ENCODE results near the gene STN1. TPM values are rescaled to one million over a fixed set of nuclear protein-coding genes. Genes with fewer than 3 reads are reported as not detected.

The STN1 gene
- total RNA-seq, 2 experiments from 2014 or later = 48.8 to 49.8 TPM

DNA sequence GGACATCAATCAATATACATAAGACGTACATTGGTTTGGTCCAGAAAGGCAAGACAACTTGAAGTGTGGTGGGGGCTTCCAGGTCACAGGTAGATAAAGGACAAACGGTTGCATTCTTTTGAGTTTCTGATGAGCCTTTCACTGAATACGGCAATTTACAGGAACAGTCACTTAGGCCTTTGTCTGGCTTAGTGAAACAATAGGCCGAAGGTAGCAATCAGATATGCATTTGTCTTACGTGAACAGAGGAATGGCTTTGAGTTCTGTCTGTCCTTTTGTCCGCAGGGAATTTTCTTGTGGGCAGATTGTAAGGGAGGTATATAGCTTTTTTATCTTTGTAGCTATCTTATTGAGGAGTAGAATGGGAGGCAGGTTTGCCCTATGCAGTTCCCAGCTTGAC, 10.8 kb upstream of the STN1 start:
- ChIA-PET POLR2A (no interaction called here), CTCF (no interaction called here)
- H3K27me3 Mint-ChIP-seq (ENCODE audit: low read depth) = peaks cover 4% of the 10 kb centered on the region
- H3K4me1 Mint-ChIP-seq (ENCODE audit: low read depth) = no peaks in the 10 kb centered on the region
- H3K4me3 Mint-ChIP-seq = no peak overlapping the region
- DNase-seq = no peak
- no peak for ATAC-seq
- no peak overlapping the region for H3K27ac Mint-ChIP-seq
- no peaks in the 10 kb centered on the region for H3K36me3 Mint-ChIP-seq (ENCODE audit: low read depth)
- H3K9me3 Mint-ChIP-seq (ENCODE audit: insufficient read depth) = no peaks in the 10 kb centered on the region

DNA sequence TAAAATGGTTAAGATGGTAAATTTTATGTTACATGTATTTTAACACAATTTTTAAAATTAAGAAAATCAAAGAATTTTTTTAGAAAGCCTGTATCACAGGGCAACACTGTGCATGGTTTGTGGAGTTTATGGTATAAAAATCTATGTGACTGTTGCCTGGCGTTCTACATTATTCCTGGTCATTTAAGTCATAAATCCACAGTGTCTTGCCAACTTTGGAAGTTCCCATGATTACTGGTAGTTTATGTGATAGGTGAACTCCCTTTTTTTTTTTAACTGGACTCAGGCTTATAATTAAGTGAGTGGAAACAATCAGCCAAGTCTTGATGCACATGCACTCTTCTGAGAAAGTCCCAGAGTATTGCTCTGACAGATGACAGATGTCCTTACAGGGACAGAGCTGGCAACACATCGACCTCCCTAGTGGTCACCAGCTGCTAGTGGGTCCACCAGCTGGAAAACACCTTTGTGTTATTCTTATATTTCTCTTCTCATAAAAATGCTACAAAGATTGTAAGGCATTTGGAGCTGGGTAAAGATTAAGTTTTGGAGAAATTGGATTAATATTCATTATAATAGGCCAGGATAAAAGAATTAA, 8.8 kb upstream of the STN1 start:
- DNase-seq (no peak), ATAC-seq (no peak)
- H3K27ac Mint-ChIP-seq = no peak overlapping the region
- H3K4me1 Mint-ChIP-seq (ENCODE audit: low read depth) = no peaks in the 10 kb centered on the region
- H3K9me3 Mint-ChIP-seq (ENCODE audit: insufficient read depth) = no peaks in the 10 kb centered on the region
- no peak overlapping the region for H3K4me3 Mint-ChIP-seq
- no peaks in the 10 kb centered on the region for H3K36me3 Mint-ChIP-seq (ENCODE audit: low read depth)
- H3K27me3 Mint-ChIP-seq (ENCODE audit: low read depth) = peaks cover 4% of the 10 kb centered on the region
- POLR2A ChIA-PET = no interaction called here
- CTCF ChIA-PET = interaction anchor here (1.2 to 1.3 kb wide), 3 partner anchors 22 to 41 kb away, joined by 3 read pairs; no protein-coding TSS in a partner anchor

DNA sequence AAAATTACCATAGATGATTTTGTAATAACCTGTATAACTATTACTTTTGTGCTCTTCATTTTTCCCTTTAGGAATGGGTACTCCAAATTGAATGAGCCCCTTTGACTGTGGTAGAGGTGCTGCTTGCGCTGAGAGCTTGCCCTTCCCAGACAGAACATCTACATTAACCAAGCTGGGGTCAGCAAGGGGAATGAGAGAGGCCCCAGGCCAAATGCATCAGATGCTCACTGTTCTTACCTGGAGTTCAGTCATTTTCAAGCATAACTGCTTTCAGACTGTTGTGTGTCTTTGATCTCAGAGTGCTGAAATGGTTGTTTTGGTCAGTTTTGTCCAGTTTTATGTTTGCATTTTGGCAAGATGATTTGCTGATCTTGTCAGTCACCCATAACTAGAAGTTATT, 7.6 kb upstream of the STN1 start:
- Mint-ChIP-seq H3K4me3 (no peak overlapping the region), H3K36me3 (ENCODE audit: low read depth) (no peaks in the 10 kb centered on the region), H3K9me3 (ENCODE audit: insufficient read depth) (no peaks in the 10 kb centered on the region), H3K27ac (no peak overlapping the region), H3K4me1 (ENCODE audit: low read depth) (no peaks in the 10 kb centered on the region), H3K27me3 (ENCODE audit: low read depth) (peaks cover 4% of the 10 kb centered on the region)
- POLR2A ChIA-PET = no interaction called here
- DNase-seq (no peak), ATAC-seq (no peak)
- CTCF ChIA-PET = interaction anchor here (1.1 to 1.2 kb wide), 2 partner anchors 40 to 41 kb away, joined by 3 read pairs; no protein-coding TSS in a partner anchor

DNA sequence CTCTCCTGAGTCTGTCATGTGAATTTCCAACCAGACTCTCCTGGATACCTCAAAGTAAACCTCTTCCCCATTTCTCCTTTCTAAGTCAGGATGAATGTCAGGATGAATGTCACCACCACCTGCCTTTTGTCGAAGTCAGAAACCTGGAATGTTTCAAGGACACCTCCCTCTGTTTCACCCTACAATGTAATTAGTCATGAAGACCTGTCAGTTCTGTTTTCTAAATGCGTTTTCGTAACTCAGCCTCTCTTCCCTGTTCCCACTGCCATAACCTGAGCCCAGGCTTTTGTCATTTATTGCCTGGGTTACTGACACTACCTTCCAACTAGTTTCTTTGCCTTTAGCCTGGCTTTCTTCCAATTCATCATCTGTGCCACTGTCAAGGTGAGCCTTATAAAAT, 5.5 kb upstream of the STN1 start:
- Mint-ChIP-seq H3K27me3 (ENCODE audit: low read depth) (peaks cover 2% of the 10 kb centered on the region), H3K27ac (no peak overlapping the region), H3K4me1 (ENCODE audit: low read depth) (peaks cover 8% of the 10 kb centered on the region), H3K9me3 (ENCODE audit: insufficient read depth) (no peaks in the 10 kb centered on the region), H3K36me3 (ENCODE audit: low read depth) (peaks cover 5% of the 10 kb centered on the region), H3K4me3 (no peak overlapping the region)
- no peak for ATAC-seq
- CTCF ChIA-PET = interaction anchor here (1.5 kb wide), 1 partner anchor 35 kb away, joined by 3 read pairs; no protein-coding TSS in a partner anchor
- POLR2A ChIA-PET = no interaction called here
- no peak for DNase-seq

GRCh38 chr10:103922659-103923058, 4.7 kb upstream of the STN1 start:
- no peak overlapping the region for H3K4me3 Mint-ChIP-seq

DNA sequence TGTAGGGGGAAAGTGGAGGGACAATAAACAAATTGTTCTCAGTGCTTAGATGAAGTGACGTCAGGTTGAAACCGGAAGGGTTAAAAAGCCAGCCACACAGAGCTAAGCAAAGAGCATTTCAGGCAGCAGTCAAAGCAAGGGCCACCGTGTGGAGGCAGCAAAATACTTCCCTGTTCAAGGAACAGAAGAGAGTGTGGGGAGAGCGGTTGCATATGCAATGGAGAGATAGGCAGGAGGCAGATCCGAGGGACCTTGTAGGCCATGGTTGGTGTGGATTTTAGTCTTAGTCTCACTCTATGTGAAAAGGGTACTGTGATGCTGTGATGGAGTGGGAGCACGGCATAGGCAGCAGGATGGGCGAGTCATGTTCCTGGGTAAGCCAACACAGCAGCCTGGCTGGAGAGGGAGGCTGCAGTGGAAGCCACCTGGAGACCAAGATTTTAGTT, 3.8 kb upstream of the STN1 start:
- DNase-seq (peak; percentile 66), ATAC-seq (no peak)
- Mint-ChIP-seq H3K9me3 (ENCODE audit: insufficient read depth) (no peaks in the 10 kb centered on the region), H3K4me3 (no peak overlapping the region), H3K27me3 (ENCODE audit: low read depth) (peaks cover 2% of the 10 kb centered on the region), H3K4me1 (ENCODE audit: low read depth) (peaks cover 9% of the 10 kb centered on the region), H3K27ac (no peak overlapping the region), H3K36me3 (ENCODE audit: low read depth) (peaks cover 13% of the 10 kb centered on the region)
- ChIA-PET POLR2A (interaction anchor here (0.7 to 1.8 kb wide), 5 partner anchors 10 to 200 kb away, joined by 3 to 9 read pairs (median 4); partner anchors contain the start of gene SFR1), CTCF (interaction anchor here (0.8 to 3.5 kb wide), 15 partner anchors 8 to 201 kb away, joined by 3 to 25 read pairs (median 4); partner anchors contain the start of gene SFR1)

More at GRCh38 chr10:103922659-103923058, 4.7 kb upstream of the STN1 start:
- Mint-ChIP-seq H3K4me1 (ENCODE audit: low read depth) (peaks cover 9% of the 10 kb centered on the region), H3K27ac (no peak overlapping the region), H3K27me3 (ENCODE audit: low read depth) (peaks cover 2% of the 10 kb centered on the region), H3K9me3 (ENCODE audit: insufficient read depth) (no peaks in the 10 kb centered on the region), H3K36me3 (ENCODE audit: low read depth) (peaks cover 8% of the 10 kb centered on the region)
- CTCF ChIA-PET = interaction anchor here (1.3 to 3.5 kb wide), 5 partner anchors 14 to 200 kb away, joined by 3 to 25 read pairs (median 10); partner anchors contain the start of gene SFR1
- ATAC-seq (no peak), DNase-seq (no peak)
- POLR2A ChIA-PET = no interaction called here

DNA sequence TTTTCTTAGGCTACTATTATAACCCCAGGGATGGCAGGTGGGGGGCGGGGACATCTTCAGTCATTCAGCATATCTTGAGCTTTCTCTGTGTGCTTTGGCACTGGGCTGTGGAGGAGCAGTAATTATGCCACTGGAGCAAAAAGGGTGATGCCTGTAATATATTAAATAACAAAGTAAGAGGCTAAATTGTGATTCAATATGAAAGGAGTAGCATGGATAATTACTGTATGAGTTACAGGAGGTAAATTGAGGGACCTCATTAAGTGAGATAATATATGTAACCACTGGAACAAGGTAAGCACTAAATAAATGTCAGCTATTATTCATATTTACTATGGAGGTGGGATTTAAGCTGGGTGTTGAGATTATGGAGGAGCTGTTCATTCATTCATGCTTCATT, 3.3 kb upstream of the STN1 start:
- Mint-ChIP-seq H3K27me3 (ENCODE audit: low read depth) (no peaks in the 10 kb centered on the region), H3K4me3 (no peak overlapping the region), H3K4me1 (ENCODE audit: low read depth) (peaks cover 10% of the 10 kb centered on the region), H3K27ac (no peak overlapping the region), H3K36me3 (ENCODE audit: low read depth) (peaks cover 17% of the 10 kb centered on the region), H3K9me3 (ENCODE audit: insufficient read depth) (no peaks in the 10 kb centered on the region)
- ChIA-PET POLR2A (interaction anchor here (0.7 to 1.8 kb wide), 5 partner anchors 10 to 201 kb away, joined by 3 to 9 read pairs (median 4); partner anchors contain the start of gene SFR1), CTCF (interaction anchor here (0.8 to 3.5 kb wide), 15 partner anchors 8 to 201 kb away, joined by 3 to 25 read pairs (median 4); partner anchors contain the start of gene SFR1)
- ATAC-seq = no peak
- no peak for DNase-seq

DNA sequence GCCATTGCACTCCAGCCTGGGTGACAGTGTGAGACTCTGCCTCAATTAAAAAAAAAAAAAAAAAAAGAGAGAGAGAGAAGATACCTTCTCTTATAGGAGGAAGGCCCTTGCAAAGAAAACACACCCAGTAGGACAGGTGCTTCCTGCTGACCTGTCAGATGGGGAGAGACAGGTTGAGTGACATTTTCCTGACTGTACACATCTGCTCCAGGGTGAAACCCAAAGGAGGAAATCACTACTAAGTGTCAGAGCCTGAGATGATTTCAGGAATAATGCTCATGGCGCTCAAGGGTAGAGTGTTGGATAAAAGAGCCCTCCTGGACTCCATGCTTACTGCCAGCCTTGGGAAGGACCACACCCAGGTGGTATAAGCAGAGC, 1.7 kb upstream of the STN1 start:
- peak overlapping the region; percentile 13 for H3K27ac Mint-ChIP-seq
- ATAC-seq (no peak), DNase-seq (no peak)
- H3K4me3 Mint-ChIP-seq = no peak overlapping the region
- CTCF ChIA-PET = interaction anchor here (0.9 to 3.5 kb wide), 2 partner anchors 18 kb away, joined by 3 to 25 read pairs; no protein-coding TSS in a partner anchor
- H3K9me3 Mint-ChIP-seq (ENCODE audit: insufficient read depth) = peaks cover 9% of the 10 kb centered on the region
- no peaks in the 10 kb centered on the region for H3K27me3 Mint-ChIP-seq (ENCODE audit: low read depth)
- peaks cover 33% of the 10 kb centered on the region for H3K36me3 Mint-ChIP-seq (ENCODE audit: low read depth)
- H3K4me1 Mint-ChIP-seq (ENCODE audit: low read depth) = peaks cover 26% of the 10 kb centered on the region
- POLR2A ChIA-PET = interaction anchor here (0.9 to 1.3 kb wide), 2 partner anchors 9 to 201 kb away, joined by 4 read pairs; no protein-coding TSS in a partner anchor

GRCh38 chr10:103917302-103918052, 507 bp downstream of the STN1 start:
- ATAC-seq (peak; percentile 20), DNase-seq (no peak)
- H3K4me3 Mint-ChIP-seq = peak overlapping the region; percentile 98
- CTCF ChIA-PET = interaction anchor here (0.9 to 2.2 kb wide), 4 partner anchors 9 to 205 kb away, joined by 3 to 12 read pairs (median 7); partner anchors contain the start of gene SFR1
- peaks cover 50% of the 10 kb centered on the region for H3K36me3 Mint-ChIP-seq (ENCODE audit: low read depth)
- H3K9me3 Mint-ChIP-seq (ENCODE audit: insufficient read depth) = peaks cover 15% of the 10 kb centered on the region
- H3K4me1 Mint-ChIP-seq (ENCODE audit: low read depth) = peaks cover 44% of the 10 kb centered on the region
- POLR2A ChIA-PET = interaction anchor here (0.7 to 3.6 kb wide), 8 partner anchors 9 to 421 kb away, joined by 3 to 27 read pairs (median 4); partner anchors contain the start of genes ITPRIP and SFR1
- H3K27me3 Mint-ChIP-seq (ENCODE audit: low read depth) = no peaks in the 10 kb centered on the region
- H3K27ac Mint-ChIP-seq = peak overlapping the region; percentile 97

- Mint-ChIP-seq H3K27me3 (ENCODE audit: low read depth) (no peaks in the 10 kb centered on the region), H3K4me1 (ENCODE audit: low read depth) (peaks cover 50% of the 10 kb centered on the region), H3K36me3 (ENCODE audit: low read depth) (peaks cover 51% of the 10 kb centered on the region), H3K27ac (peak overlapping the region; percentile 97), H3K4me3 (peak overlapping the region; percentile 98), H3K9me3 (ENCODE audit: insufficient read depth) (peaks cover 15% of the 10 kb centered on the region)
- no peak for DNase-seq
- POLR2A ChIA-PET = interaction anchor here (0.8 to 3.6 kb wide), 7 partner anchors 8 to 421 kb away, joined by 3 to 27 read pairs (median 4); partner anchors contain the start of genes ITPRIP and SFR1
- CTCF ChIA-PET = interaction anchor here (0.9 to 2.2 kb wide), 5 partner anchors 8 to 205 kb away, joined by 3 to 12 read pairs (median 5); partner anchors contain the start of gene SFR1
- no peak for ATAC-seq
Observed at GRCh38 chr10:103916876-103917275, 1.1 kb downstream of the STN1 start.

- peaks cover 51% of the 10 kb centered on the region for H3K36me3 Mint-ChIP-seq (ENCODE audit: low read depth)
- DNase-seq (no peak), ATAC-seq (no peak)
- H3K27ac Mint-ChIP-seq = peak overlapping the region; percentile 97
- H3K27me3 Mint-ChIP-seq (ENCODE audit: low read depth) = no peaks in the 10 kb centered on the region
- CTCF ChIA-PET = interaction anchor here (0.6 to 2.2 kb wide), 7 partner anchors 8 to 206 kb away, joined by 3 to 12 read pairs (median 3); partner anchors contain the start of gene SFR1
- peaks cover 15% of the 10 kb centered on the region for H3K9me3 Mint-ChIP-seq (ENCODE audit: insufficient read depth)
- peaks cover 56% of the 10 kb centered on the region for H3K4me1 Mint-ChIP-seq (ENCODE audit: low read depth)
- POLR2A ChIA-PET = interaction anchor here (0.8 to 3.6 kb wide), 7 partner anchors 8 to 422 kb away, joined by 3 to 27 read pairs (median 4); partner anchors contain the start of genes ITPRIP and SFR1
- H3K4me3 Mint-ChIP-seq = peak overlapping the region; percentile 98
Observed at GRCh38 chr10:103916254-103916653, 1.7 kb downstream of the STN1 start.

Data from activated CD8-positive, alpha-beta T cell treated with anti-CD3 and anti-CD28 coated beads, Interleukin-2, amount 10 ng/mL, durations not matched to agents 7 days and 5 days (primary cell).